GM18951 (cell line): ENCODE measurements around the gene STON2.

Experiments used
- POLR2A ChIP-seq: IDR thresholded peaks from 4 replicates; pipeline ENCODE4 v1.6.1; 2011; ENCODE audit warnings: mild to moderate bottlenecking; ENCODE audit not compliant: insufficient read length, insufficient read depth; ENCODE audit errors: extremely low read depth
- in situ Hi-C: fragments of 300-500 bp; cut with MboI; formaldehyde crosslinking; loops from one replicate; pipeline ENCODE4 v1.12.0; 2022; ENCODE audit warnings: low sequenced_read_pairs, mixed read lengths, inconsistent platforms; ENCODE audit not compliant: unreplicated experiment

STON2 gene

GRCh38 chr14:81329640-81330381, 70.3 kb downstream of the STON2 start:
- in situ Hi-C loops: no loop called here
- TF ChIP-seq POLR2A: no peak

DNA sequence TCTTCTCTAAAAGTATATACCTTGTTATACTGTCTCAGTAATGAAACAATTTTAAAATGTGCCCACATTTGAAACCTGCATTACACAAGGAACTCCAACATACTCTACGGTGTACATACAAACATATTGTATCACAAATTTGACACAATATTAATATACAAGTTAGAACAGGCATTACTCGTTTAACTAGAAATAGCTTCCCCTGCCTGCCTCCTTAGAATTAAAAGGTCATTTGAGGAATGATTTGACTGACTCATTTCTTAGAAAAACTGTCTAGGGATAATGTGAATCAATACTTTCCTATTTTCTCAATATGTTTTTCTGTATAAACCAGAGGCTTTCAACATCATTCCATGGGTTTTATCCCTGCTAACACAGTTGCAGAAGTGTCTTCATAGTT, 73.7 kb downstream of the STON2 start:
- in situ Hi-C loops: no loop called here
- TF ChIP-seq POLR2A: no peak

DNA sequence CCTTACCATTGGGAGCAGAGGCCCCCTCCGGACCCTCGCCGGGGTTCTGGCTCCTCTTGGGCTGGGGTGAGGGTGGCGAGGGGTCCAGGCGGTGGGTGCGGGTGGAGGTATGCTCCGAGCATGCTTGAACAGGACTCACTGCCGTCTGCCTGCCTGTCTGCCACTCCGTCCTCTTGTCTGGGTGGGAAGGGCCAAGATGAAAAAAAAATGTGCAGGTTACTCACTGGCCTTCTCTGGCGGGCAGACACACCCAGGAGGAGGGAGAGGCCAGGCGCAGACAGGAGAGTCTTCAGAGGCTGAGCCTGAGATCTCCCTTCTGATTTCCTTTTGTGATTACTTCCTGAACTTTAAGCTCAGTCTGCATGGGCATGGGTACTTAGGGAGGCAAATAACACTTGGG, 76.1 kb downstream of the STON2 start:
- in situ Hi-C loops: no loop called here
- no peak for TF ChIP-seq POLR2A

GRCh38 chr14:81323093-81323492, 77.0 kb downstream of the STON2 start:
- in situ Hi-C loops: no loop called here
- no peak for TF ChIP-seq POLR2A

DNA sequence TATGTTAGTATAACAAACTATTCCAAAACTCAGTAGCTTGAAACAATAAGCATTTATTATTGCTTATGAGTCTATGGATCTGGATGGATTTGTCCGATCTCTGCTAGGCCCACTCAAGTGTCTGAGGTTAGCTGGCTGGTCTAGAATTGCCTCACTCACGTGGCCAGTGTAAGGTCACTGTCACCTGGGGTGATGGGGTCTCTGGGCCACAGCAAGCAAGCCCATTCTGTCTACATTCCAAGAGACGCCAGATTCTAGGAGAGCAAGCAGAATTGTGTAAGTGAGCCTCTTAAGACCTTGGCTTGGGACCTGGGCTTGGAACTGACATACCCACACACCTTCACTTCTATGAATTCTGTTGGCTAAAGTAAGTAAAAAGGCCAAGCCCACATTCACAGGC, 80.2 kb downstream of the STON2 start:
- in situ Hi-C loops: no loop called here
- no peak for TF ChIP-seq POLR2A

DNA sequence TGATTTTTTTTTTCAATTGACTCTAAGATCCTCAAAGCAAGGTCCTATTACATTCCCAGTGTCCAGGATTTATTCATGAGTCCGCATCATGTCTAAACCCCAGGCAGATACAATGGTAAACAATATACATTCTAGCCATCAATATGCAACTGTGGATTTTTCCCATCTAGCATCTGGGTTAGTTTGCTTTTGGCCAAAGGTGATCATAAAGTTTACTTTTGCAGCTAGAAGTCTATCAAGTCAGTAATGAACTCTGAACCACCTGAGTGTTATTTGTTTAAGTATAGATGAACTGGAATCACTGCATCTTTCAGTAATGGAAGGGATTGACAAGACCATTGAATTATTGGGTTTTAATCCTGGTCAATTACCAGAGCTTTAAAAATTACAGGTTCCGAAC, 80.8 kb downstream of the STON2 start:
- in situ Hi-C loops: no loop called here
- no peak for TF ChIP-seq POLR2A

- in situ Hi-C loops: no loop called here
- no peak for TF ChIP-seq POLR2A
Observed at GRCh38 chr14:81315341-81315740, 84.8 kb downstream of the STON2 start.

DNA sequence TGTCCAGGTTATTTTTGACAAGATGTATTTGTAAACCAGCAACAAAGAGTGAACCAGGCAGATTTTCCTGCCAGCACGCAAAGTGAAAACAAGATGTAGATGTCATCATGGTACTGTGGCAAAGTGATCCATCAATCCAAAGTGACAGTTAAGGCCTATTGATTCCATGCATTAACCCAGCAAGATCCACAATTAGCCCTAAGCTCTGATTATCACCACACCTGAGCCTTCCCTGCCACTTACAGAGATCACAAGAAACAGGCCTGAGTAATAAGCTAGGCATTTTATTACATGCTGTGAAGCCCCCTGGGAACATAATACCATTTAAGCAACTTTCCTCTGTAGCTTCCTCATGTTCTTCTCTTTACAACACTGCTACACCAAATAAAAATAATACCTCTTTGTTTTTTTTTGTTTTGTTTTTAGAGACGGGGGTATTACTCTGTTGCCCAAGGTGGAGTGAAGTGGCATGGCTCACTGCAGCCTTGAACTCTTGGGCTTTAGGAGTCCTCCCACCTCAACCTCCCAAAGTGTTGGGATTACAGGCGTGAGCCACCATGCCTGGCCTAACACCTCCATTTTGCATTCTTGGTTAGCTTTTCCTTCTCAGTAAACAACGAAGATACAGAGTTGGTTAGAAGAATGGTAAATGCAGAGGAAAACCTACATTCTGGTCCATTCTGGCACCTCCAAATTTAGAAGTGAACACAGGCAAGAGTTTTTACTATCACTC, 85.5 kb downstream of the STON2 start:
- in situ Hi-C loops: no loop called here
- no peak for TF ChIP-seq POLR2A

DNA sequence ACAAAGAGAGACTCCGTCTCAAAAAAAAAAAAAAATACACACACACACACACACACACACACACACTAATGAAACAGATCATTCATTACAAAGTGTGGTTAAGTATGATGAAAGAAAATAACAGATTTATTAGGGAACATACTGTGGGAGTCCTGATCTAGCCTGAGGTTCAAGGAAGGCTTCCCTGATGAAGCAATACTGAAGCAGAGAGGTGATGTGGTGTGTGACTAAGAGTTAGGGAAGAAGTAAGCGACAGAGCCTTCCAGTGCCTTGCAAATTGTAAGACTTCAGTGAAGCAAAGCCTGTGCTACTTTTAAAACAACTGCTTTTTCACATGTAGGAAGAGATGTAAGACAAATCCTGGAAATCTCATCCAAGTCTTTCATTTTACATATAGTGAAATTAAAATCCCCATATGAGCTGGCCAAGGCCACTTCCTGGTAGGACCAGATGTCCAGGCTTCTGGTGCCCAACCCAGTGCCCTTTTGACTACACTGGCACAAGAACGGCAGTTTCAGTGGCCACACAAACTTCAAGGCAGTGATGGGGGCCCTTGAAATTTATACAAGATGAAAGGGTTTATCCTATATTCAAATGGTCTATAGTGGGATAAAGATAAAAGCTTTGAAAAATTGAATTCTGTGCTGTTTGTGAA, 86.2 kb downstream of the STON2 start:
- TF ChIP-seq POLR2A: no peak

GRCh38 chr14:81313200-81313599, 86.9 kb downstream of the STON2 start:
- TF ChIP-seq POLR2A: no peak
- in situ Hi-C loops: no loop called here

More for the DNA sequence above, 86.2 kb downstream of the STON2 start:
- in situ Hi-C loops: no loop called here

- in situ Hi-C loops: no loop called here
- TF ChIP-seq POLR2A: no peak
Observed at GRCh38 chr14:81312289-81312876, 87.7 kb downstream of the STON2 start.

DNA sequence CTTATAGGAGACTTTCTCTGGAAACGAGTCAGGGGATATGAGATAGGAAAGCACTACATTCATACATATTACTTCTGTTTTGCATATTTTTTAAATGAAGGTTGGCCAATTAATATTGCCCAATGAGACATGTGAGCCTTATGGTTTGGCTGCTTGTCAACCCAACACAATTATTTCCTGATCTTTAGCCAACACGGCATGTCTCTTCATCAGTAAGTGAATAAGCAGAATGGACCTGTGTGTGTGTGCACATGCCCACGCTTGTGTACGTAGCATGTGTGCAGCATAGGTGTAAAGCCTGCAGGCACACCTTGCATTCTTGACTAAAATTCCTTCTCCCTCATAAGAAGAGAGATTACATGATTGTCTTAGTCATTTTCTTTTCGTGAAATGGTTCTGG, 88.3 kb downstream of the STON2 start:
- in situ Hi-C loops: no loop called here
- TF ChIP-seq POLR2A: no peak

DNA sequence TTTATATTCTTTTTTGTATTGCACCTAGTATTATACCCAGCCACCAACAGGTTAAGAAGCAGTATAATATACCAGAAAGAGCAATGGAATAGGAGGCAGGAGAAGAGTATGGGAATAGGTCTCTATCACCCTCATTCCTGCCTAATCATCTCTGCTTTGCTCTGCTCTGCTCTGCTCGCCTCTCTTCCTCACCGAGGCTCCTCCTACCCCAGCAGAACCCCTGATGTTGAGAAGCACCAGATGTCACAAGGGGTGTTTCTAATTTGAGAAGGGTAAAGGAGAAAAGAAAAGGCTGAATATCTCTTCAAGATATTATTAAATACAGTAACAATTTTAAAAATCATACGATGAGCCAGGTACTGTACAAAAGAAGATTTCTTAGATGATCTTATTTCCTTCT, 89.0 kb downstream of the STON2 start:
- TF ChIP-seq POLR2A: no peak
- in situ Hi-C loops: no loop called here
